ENCODE results near the gene STKLD1.

DNA sequence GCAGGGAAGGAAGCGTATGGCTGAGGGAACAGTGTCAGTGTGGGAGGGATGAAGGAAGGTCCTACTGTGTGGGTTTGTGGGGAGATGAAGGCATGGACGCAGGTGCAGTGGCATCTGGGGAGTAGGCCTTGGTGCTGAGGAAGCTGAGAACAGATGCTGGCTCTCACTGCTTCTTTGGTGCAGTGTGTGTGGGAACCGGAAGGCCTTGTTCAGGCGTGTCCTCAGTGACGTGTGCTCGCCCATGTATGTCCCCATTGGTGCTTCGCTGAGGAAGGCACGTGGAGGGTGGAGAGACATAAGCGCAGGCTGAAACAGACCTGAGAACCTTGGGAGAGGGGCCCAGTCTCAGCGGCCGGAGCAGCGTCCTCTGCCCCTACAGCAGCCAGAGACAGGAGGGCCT lies 64.7 kb downstream of the STKLD1 start:
- TF ChIP-seq, protein P1, sequence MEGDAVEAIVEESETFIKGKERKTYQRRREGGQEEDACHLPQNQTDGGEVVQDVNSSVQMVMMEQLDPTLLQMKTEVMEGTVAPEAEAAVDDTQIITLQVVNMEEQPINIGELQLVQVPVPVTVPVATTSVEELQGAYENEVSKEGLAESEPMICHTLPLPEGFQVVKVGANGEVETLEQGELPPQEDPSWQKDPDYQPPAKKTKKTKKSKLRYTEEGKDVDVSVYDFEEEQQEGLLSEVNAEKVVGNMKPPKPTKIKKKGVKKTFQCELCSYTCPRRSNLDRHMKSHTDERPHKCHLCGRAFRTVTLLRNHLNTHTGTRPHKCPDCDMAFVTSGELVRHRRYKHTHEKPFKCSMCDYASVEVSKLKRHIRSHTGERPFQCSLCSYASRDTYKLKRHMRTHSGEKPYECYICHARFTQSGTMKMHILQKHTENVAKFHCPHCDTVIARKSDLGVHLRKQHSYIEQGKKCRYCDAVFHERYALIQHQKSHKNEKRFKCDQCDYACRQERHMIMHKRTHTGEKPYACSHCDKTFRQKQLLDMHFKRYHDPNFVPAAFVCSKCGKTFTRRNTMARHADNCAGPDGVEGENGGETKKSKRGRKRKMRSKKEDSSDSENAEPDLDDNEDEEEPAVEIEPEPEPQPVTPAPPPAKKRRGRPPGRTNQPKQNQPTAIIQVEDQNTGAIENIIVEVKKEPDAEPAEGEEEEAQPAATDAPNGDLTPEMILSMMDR (conservative IDR thresholded peaks at IDR 0.05) = no peak
- no peak for TF ChIP-seq EZH2 (IDR thresholded peaks at IDR 0.05; ENCODE audit: low read depth)

Measured in PC-9 (cell line).